KMS-11 (cell line): Measurements from ENCODE around the gene CHP1.
A peak's percentile ranks its signal among the peaks of the same experiment; 100 is the strongest.
"Not testable (repeated sequence)": the region's sequence is repeated elsewhere in the genome, so short reads cannot be mapped to it uniquely, and the experiment has no call there.

Experiments
- H2AFZ ChIP-seq: fragments of 200-600 bp; sonication (generic); 2 replicates; pipeline ENCODE4 v1.6.1; 2016; ENCODE audit warnings: antibody characterized with exemption, mixed run types, low read depth
- H3K27ac ChIP-seq: fragments of 200-600 bp; sonication (generic); 2 replicates; pipeline ENCODE4 v1.6.1; 2016; ENCODE audit warnings: mild to moderate bottlenecking, mixed run types
- H3K27me3 ChIP-seq: fragments of 200-600 bp; sonication (generic); 2 replicates; pipeline ENCODE4 v1.6.1; 2017; ENCODE audit warnings: mild to moderate bottlenecking, low read depth, mixed run types, moderate library complexity; ENCODE audit not compliant: insufficient read depth
- H3K36me3 ChIP-seq: fragments of 200-600 bp; sonication (generic); 2 replicates; pipeline ENCODE4 v1.6.1; 2017; ENCODE audit warnings: mild to moderate bottlenecking, mixed run types; ENCODE audit not compliant: insufficient read depth
- H3K4me1 ChIP-seq: fragments of 200-600 bp; sonication (generic); 2 replicates; pipeline ENCODE4 v1.6.1; 2016; ENCODE audit warnings: mild to moderate bottlenecking, low read depth, mixed run types; ENCODE audit not compliant: poor library complexity, severe bottlenecking
- H3K4me2 ChIP-seq: fragments of 200-600 bp; sonication (generic); 2 replicates; pipeline ENCODE4 v1.7.0; 2016; ENCODE audit warnings: mild to moderate bottlenecking, mixed run types
- H3K4me3 ChIP-seq: fragments of 200-600 bp; sonication (generic); IDR thresholded peaks from 2 replicates; pipeline ENCODE4 v1.6.1; 2017; ENCODE audit warnings: low read depth, low read length, mixed read lengths; ENCODE audit not compliant: insufficient read depth
- H3K79me2 ChIP-seq: fragments of 200-600 bp; sonication (generic); 2 replicates; pipeline ENCODE4 v1.6.1; 2016; ENCODE audit warnings: low read depth, mixed run types; ENCODE audit not compliant: insufficient read depth
- H3K9ac ChIP-seq: fragments of 200-600 bp; sonication (generic); 2 replicates; pipeline ENCODE4 v1.6.1; 2016; ENCODE audit warnings: mild to moderate bottlenecking, mixed run types
- H4K20me1 ChIP-seq: fragments of 200-600 bp; sonication (generic); 2 replicates; pipeline ENCODE4 v1.6.1; 2016; ENCODE audit warnings: mild to moderate bottlenecking, mixed run types; ENCODE audit not compliant: insufficient read depth
- CTCF ChIP-seq: fragments of 200-600 bp; sonication (generic); conservative IDR thresholded peaks from 2 replicates; pipeline ENCODE4 v1.6.1; 2017; ENCODE audit warnings: low read depth, mild to moderate bottlenecking, antibody characterized with exemption, low read length, moderate library complexity, mixed read lengths

CHP1 gene

GRCh38 chr15:41231422-41232226, 556 bp downstream of the CHP1 start:
- no peaks in the 10 kb centered on the region for H3K27me3 ChIP-seq
- H3K79me2 ChIP-seq, result peaks cover 13% of the 10 kb centered on the region
- peak overlapping the region; percentile 70 for H2AFZ ChIP-seq
- H3K4me3 ChIP-seq, result no peak overlapping the region
- H3K4me2 ChIP-seq, result peak overlapping the region; percentile 79
- H3K9ac ChIP-seq, result peak overlapping the region; percentile 82
- H3K4me1 ChIP-seq, result peaks cover 18% of the 10 kb centered on the region
- H4K20me1 ChIP-seq, result no peaks in the 10 kb centered on the region
- no peak for TF ChIP-seq CTCF
- H3K27ac ChIP-seq, result peak overlapping the region; percentile 64
- H3K36me3 ChIP-seq, result no peaks in the 10 kb centered on the region

GRCh38 chr15:41233367-41233771, 2.3 kb downstream of the CHP1 start:
- no peaks in the 10 kb centered on the region for H3K27me3 ChIP-seq
- no peak overlapping the region for H3K27ac ChIP-seq
- H3K79me2 ChIP-seq, result peaks cover 13% of the 10 kb centered on the region
- H4K20me1 ChIP-seq, result no peaks in the 10 kb centered on the region
- no peak overlapping the region for H3K4me3 ChIP-seq
- no peak overlapping the region for H2AFZ ChIP-seq
- no peaks in the 10 kb centered on the region for H3K36me3 ChIP-seq
- no peak overlapping the region for H3K4me2 ChIP-seq
- no peak for TF ChIP-seq CTCF
- peaks cover 18% of the 10 kb centered on the region for H3K4me1 ChIP-seq
- H3K9ac ChIP-seq, result no peak overlapping the region

- Histone ChIP-seq H3K79me2 (peaks cover 13% of the 10 kb centered on the region), H3K4me1 (peaks cover 18% of the 10 kb centered on the region)
- H2AFZ ChIP-seq, H3K9ac ChIP-seq, H4K20me1 ChIP-seq, H3K4me3 ChIP-seq, H3K4me2 ChIP-seq, H3K27me3 ChIP-seq, H3K36me3 ChIP-seq, H3K27ac ChIP-seq: not testable (repeated sequence)
Measured at GRCh38 chr15:41235228-41235627, 4.2 kb downstream of the CHP1 start.

GRCh38 chr15:41235929-41236328, 4.9 kb downstream of the CHP1 start:
- no peaks in the 10 kb centered on the region for H4K20me1 ChIP-seq
- H2AFZ ChIP-seq, result no peak overlapping the region
- peaks cover 14% of the 10 kb centered on the region for H3K4me1 ChIP-seq
- no peak overlapping the region for H3K4me3 ChIP-seq
- no peaks in the 10 kb centered on the region for H3K36me3 ChIP-seq
- TF ChIP-seq CTCF, result no peak
- H3K27ac ChIP-seq, result no peak overlapping the region
- H3K9ac ChIP-seq, result no peak overlapping the region
- H3K27me3 ChIP-seq, result no peaks in the 10 kb centered on the region
- peaks cover 13% of the 10 kb centered on the region for H3K79me2 ChIP-seq
- no peak overlapping the region for H3K4me2 ChIP-seq

- Histone ChIP-seq H3K27me3 (no peaks in the 10 kb centered on the region), H3K4me2 (no peak overlapping the region), H3K27ac (no peak overlapping the region), H3K4me3 (no peak overlapping the region), H3K9ac (no peak overlapping the region), H3K36me3 (no peaks in the 10 kb centered on the region), H3K79me2 (no peaks in the 10 kb centered on the region; the same call in 1 of the 2 replicates), H3K4me1 (no peaks in the 10 kb centered on the region), H2AFZ (no peak overlapping the region), H4K20me1 (no peaks in the 10 kb centered on the region)
- no peak for TF ChIP-seq CTCF
Measured at GRCh38 chr15:41238100-41238499, 7.0 kb downstream of the CHP1 start.
